ENCODE measurements around the gene DGKH. TPM values are rescaled to one million over a fixed set of nuclear protein-coding genes. Genes with fewer than 3 reads are reported as not detected.

The DGKH gene
- total and polyA plus RNA-seq, 10 of the 15 experiments (the other 5 are each of a cell fraction or from before 2014, with no cell fraction given): 1.3 to 15.2 (median 7.3) TPM

GRCh38 chr13:42272804-42273175, 224.3 kb downstream of the DGKH start (continued):
- TF ChIP-seq KAT2A (conservative IDR thresholded peaks at IDR 0.05; ENCODE audit: control insufficient read depth, low read depth, low read length): no peak

- Histone ChIP-seq H3K4me2 (ENCODE audit: control insufficient read depth, insufficient read depth) (peak overlapping the region; percentile 77), H3K4me1 (ENCODE audit: control insufficient read depth, insufficient read depth, low read length) (peaks cover 23% of the 10 kb centered on the region), H3K4me3 (peak overlapping the region; percentile 89), H3K79me2 (ENCODE audit: control insufficient read depth, insufficient read depth, low read length) (peaks cover 81% of the 10 kb centered on the region), H3K27me3 (replicated peaks in 1 of 2; ENCODE audit: control insufficient read depth in 2 of 2, insufficient read depth in 2 of 2, low read length in 1 of 2) (no peaks in the 10 kb centered on the region), H3K36me3 (ENCODE audit: control insufficient read depth in 2 of 2, insufficient read depth in 2 of 2, low read length in 1 of 2) (peaks cover 0 to 6% of the 10 kb centered on the region in 2 experiments; a peak in 2 of 4 replicates), H3K27ac (ENCODE audit: control insufficient read depth, insufficient read depth) (peak overlapping the region; percentile 93), H3K9ac (ENCODE audit: control insufficient read depth, insufficient read depth, low read length) (peak overlapping the region; percentile 93), H2AFZ (ENCODE audit: control insufficient read depth, low read depth, low read length) (no peak overlapping the region), H3K9me3 (replicated peaks; ENCODE audit: control insufficient read depth, insufficient read depth, low read length) (no peaks in the 10 kb centered on the region; the same call in 2 of the 3 replicates), H4K20me1 (ENCODE audit: control insufficient read depth, insufficient read depth) (no peaks in the 10 kb centered on the region)
- TF ChIP-seq CUX1 (IDR thresholded peaks at IDR 0.05; ENCODE audit: insufficient replicate concordance, low read depth, low read length) (no peak), SIN3A (IDR thresholded peaks at IDR 0.05; ENCODE audit: low read depth, low read length) (no peak), TARDBP (IDR thresholded peaks at IDR 0.05; ENCODE audit: borderline replicate concordance) (no peak), SMAD1 (IDR thresholded peaks at IDR 0.05; ENCODE audit: low read depth, partially characterized antibody) (no peak), SMAD5 (IDR thresholded peaks at IDR 0.05; ENCODE audit: low read depth) (no peak), ATF3 (IDR thresholded peaks at IDR 0.05; ENCODE audit: borderline replicate concordance, extremely low read depth, low read depth, low read length) (no peak), ETV6 (conservative IDR thresholded peaks at IDR 0.05 in 1 of 2, IDR thresholded peaks at IDR 0.05 in 1 of 2; ENCODE audit: borderline replicate concordance in 1 of 2, low read depth in 1 of 2) (no peak), GABPA (IDR thresholded peaks at IDR 0.05; ENCODE audit: low read depth) (no peak), TBL1XR1 (IDR thresholded peaks at IDR 0.05; ENCODE audit: low read depth, low read length) (no peak), FOS (IDR thresholded peaks at IDR 0.05; ENCODE audit: borderline replicate concordance, extremely low read depth, insufficient read length) (no peak), ATF7 (IDR thresholded peaks at IDR 0.05; ENCODE audit: low read depth) (no peak), CBX5 (IDR thresholded peaks at IDR 0.05; ENCODE audit: low read depth) (no peak), TCF12 (IDR thresholded peaks at IDR 0.05; ENCODE audit: low read depth, low read length) (no peak), LARP7 (IDR thresholded peaks at IDR 0.05) (no peak)
- ChIA-PET CTCF (interaction anchor here (0.8 kb wide), 1 partner anchor 82 kb away, joined by 3 read pairs; no protein-coding TSS in a partner anchor), RAD21 (ENCODE audit: unreplicated experiment) (interaction anchor here (0.6 to 1.6 kb wide), 5 partner anchors 54 to 132 kb away, joined by 3 to 6 read pairs (median 3); no protein-coding TSS in a partner anchor), SMC1A (ENCODE audit: uncharacterized antibody, unreplicated experiment) (interaction anchor here (0.7 to 4.2 kb wide), 7 partner anchors 11 to 203 kb away, joined by 3 to 21 read pairs (median 4); no protein-coding TSS in a partner anchor), POLR2A (interaction anchor here (2.1 kb wide), 1 partner anchor 103 kb away, joined by 6 read pairs; no protein-coding TSS in a partner anchor)
- intact Hi-C loops (cut with micrococcal nuclease; ENCODE audit: unreplicated experiment): loop anchor here (5.0 to 10.0 kb wide), 6 partner anchors 133 to 1290 kb away; partner anchors contain the start of gene DGKH
- in situ Hi-C loops (cut with MboI): no loop called here
- DNase-seq (ENCODE audit: low read depth, low spot score) (no peak), FAIRE-seq (peak; percentile 31), ATAC-seq (no peak)
- WGBS (ENCODE audit: insufficient coverage, insufficient replicate concordance, low lambda C conversion rate, missing lambda C conversion rate): 1% methylated on average over 10 of the region's 10 CpGs
- TSS peak; percentile 95 for BruUV-seq (replicated peaks)
Observed at GRCh38 chr13:42274386-42275097, 226.1 kb downstream of the DGKH start.
